NCI-H82 (cell line): Measurements from ENCODE around the gene DUSP9.
"Not testable (repeated sequence)": the region's sequence is repeated elsewhere in the genome, so short reads cannot be mapped to it uniquely, and the experiment has no call there.

Experiments
- DNase-seq: peaks from one replicate; lab custom pipeline; 2025; lab: John Stamatoyannopoulos, UW

The DUSP9 gene

GRCh38 chrX:153692611-153693156, 45.7 kb downstream of the DUSP9 start:
- no peak for DNase-seq

GRCh38 chrX:153693216-153694086, 46.4 kb downstream of the DUSP9 start:
- DNase-seq: no peak

DNA sequence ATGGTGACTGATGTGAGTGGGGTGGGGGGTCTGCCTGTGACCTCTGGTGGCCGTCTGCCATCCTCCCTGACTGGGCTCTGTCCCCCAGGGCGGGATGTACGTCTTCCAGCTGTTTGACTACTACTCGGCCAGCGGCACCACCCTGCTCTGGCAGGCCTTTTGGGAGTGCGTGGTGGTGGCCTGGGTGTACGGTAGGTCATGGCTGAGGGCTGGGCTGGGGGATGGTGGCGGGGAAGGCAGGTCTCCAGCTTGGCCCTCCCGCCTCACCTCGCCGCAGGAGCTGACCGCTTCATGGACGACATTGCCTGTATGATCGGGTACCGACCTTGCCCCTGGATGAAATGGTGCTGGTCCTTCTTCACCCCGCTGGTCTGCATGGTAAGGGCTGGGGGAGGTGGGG, 47.3 kb downstream of the DUSP9 start:
- DNase-seq: not testable (repeated sequence)

DNA sequence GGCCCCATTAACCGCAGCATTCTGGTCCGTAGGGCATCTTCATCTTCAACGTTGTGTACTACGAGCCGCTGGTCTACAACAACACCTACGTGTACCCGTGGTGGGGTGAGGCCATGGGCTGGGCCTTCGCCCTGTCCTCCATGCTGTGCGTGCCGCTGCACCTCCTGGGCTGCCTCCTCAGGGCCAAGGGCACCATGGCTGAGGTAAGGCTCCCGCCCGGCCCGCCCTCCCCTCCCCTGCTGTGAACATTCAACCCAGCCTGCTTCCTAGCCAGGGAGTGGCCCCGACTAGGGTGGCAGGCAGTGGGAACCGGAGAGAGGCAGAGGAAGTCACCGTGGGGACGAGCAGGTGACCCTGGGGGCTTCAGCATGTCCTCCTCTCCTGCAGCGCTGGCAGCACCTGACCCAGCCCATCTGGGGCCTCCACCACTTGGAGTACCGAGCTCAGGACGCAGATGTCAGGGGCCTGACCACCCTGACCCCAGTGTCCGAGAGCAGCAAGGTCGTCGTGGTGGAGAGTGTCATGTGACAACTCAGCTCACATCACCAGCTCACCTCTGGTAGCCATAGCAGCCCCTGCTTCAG, 47.8 kb downstream of the DUSP9 start:
- DNase-seq: no peak

DNA sequence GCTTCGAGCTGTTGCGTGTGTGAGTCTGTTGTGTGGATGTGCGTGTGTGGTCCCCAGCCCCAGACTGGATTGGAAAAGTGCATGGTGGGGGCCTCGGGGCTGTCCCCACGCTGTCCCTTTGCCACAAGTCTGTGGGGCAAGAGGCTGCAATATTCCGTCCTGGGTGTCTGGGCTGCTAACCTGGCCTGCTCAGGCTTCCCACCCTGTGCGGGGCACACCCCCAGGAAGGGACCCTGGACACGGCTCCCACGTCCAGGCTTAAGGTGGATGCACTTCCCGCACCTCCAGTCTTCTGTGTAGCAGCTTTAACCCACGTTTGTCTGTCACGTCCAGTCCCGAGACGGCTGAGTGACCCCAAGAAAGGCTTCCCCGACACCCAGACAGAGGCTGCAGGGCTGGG, 49.1 kb downstream of the DUSP9 start:
- DNase-seq: no peak

- DNase-seq: not testable (repeated sequence)
Observed at GRCh38 chrX:153696538-153696937, 49.5 kb downstream of the DUSP9 start.

GRCh38 chrX:153696986-153697722, 50.2 kb downstream of the DUSP9 start:
- not testable (repeated sequence) for DNase-seq

DNA sequence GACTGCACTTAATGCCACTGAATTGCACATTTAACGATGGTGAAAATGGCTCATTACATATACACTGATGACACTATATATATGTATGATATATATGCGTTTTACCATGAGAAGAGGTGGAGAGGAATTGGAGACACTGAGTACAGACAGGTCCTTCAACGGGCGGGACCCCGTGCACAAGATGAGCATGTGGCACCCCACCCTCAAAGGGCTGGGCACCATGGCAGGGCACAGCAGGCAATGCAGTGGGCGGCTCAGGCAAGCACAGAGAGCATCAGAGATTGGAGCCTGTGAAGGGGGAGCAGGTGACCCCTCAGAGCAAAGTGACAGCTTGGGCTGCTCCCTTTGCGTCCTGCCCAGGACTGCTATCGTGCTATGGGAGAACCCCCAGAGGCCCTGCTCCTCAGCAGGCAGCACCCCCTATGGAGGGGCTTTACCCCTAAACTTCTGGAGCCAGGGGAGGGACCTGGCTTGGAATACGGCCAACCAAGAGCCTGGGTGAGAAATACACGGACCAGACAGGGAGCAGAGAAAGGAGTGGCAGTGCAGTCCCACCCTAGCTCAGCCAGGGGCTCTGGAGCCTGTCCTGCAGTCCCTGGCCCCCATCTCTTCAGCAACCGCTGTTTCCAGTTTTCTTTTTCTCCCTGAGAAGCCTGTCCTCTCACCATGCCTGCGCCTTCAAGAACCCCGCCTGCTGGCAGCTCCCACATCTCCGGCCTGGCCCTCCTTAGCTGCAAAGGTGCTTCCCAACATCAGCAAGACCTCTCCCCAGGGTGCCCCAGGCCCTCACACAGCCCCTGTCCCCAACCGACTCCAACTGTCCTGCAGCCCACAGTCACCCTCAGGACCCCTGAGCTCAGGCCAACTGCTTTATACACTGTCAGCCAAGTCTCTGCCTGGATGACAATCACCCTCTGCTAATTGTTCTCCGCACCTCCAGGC, 51.2 kb downstream of the DUSP9 start:
- DNase-seq: no peak

DNA sequence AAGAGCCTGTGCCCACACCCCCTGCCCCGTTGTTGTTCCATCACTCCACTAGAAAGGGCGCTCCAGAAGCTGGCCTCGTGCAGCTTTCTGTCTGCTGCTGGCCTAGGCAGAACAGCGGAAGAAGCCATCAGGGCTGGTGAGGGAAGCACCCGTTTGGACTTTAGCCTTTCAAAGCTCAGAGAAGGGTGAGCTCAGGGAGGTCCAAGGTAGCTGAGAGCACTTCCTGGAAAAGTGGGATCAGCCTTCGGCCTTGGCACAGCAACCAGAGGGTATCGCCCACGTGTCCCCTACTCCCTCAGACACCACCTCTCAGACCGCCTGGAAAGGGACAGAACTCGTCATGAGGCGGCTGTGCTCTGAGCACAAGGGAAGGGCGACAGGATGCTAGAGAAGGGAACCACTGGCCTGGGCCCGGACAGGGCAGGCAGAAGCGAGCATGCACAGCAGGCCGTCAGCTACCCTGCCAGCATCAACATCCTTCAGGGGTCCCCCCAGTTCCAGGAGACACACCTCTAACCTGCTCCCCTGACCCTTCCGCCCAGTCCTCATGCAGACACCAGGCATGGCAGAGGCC, 52.3 kb downstream of the DUSP9 start:
- DNase-seq: not testable (repeated sequence)

DNA sequence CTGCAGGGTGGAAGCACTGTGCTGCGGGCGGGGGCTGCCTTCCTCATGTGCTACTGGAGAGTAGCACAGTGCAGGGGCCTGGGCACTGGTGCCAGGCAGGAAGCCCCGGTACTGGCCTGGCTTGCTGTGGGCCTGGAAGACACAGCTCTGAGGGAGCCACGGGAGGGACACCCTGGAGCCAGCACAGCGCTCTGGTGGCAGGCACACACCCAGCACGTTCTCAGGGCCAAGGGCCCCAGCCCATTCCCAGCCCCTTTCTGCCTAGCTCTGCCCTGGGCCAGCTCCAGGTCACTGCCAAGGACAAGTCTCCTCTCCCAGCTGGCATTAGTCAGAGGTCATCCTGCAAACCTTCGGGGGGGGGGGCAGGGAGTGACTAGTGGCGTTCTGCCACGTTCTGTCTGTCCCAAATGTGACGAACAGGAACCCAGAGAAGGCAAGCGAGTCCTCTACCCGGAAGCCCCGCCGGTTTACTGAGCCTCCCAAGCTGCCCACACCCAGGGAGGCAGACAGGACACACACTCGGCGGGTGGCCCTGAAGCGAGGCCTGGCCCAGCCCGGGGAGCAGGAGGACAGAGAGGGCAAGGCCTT, 52.9 kb downstream of the DUSP9 start:
- DNase-seq: not testable (repeated sequence)

DNA sequence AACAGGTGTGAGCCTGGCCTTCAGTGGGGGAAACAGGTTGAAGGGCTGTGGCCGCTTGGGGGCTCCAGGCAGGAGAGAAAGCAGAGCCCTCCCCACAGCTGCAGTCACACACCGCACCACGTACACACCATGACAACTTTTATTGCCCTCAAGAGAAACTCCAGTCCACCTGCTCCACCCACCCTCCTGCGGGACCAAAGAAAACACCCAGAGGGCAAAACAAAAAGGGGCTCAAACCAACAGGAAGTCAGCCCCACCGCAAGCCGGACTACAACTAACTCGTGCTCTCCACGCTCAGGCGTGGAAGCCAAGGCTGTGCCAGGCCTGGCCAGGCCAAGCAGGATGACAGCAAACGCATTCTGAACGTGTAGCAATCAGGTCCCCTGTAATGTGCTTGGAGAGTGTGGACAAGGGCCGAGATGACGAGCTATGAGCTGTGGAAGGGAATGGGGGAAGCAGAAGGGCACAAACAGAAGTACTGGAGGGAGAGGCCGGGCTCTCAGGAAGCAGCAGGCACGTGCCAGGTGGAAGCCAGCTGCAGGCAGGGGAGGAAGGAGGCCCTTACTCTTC, 53.5 kb downstream of the DUSP9 start:
- DNase-seq: no peak
